Panc1 (cell line): Measurements from ENCODE around the gene HNRNPUL1. TPM values are rescaled to one million over a fixed set of nuclear protein-coding genes. Genes with fewer than 3 reads are reported as not detected.
A peak's percentile ranks its signal among the peaks of the same experiment; 100 is the strongest.

Source experiments
- ATAC-seq: fragments of 200-7000 bp; cut with Tn5 transposase; 2 replicates; pipeline ENCODE4 v1.9.1; 2020; ENCODE audit warnings: mild to moderate bottlenecking, moderate library complexity
- BruUV-seq: library from RNA; stranded (reverse); fragments of 400-500 nt; replicated peaks from 2 replicates; lab custom pipeline; 2021; lab: Mats Ljungman, UMichigan
- CTCF ChIA-PET: fragments of 300-600 bp; sonication (Branson Sonifier 250); formaldehyde crosslinking; loops from one replicate; lab custom pipeline; 2022; ENCODE audit warnings: antibody characterized with exemption; lab: Charles Lee
- POLR2A ChIA-PET: fragments of 300-600 bp; sonication (Branson Sonifier 250); formaldehyde crosslinking; loops from one replicate; lab custom pipeline; 2022; ENCODE audit warnings: antibody characterized with exemption; lab: Charles Lee
- DNase-seq: peaks from one replicate; pipeline ENCODE4 v3.0.0-alpha.2; 2010; ENCODE audit warnings: low read depth, low spot score
- H3K27ac ChIP-seq: 2 replicates; pipeline ENCODE4 v1.5.1; 2011; ENCODE audit warnings: mild to moderate bottlenecking, low read length, inconsistent platforms
- H3K27me3 ChIP-seq: fragments of 200-500 bp; sonication (Bioruptor generic); 2 replicates; pipeline ENCODE4 v1.6.0; 2014; ENCODE audit warnings: low read length, inconsistent platforms; ENCODE audit not compliant: control insufficient read depth, insufficient read depth
- H3K36me3 ChIP-seq: fragments of 200-500 bp; sonication (Bioruptor generic); 2 replicates; pipeline ENCODE4 v1.5.1; 2014; ENCODE audit warnings: inconsistent platforms, mild to moderate bottlenecking, low read length, moderate library complexity; ENCODE audit not compliant: control insufficient read depth, insufficient read depth
- H3K4me1 ChIP-seq: 2 replicates; pipeline ENCODE4 v1.5.1; 2011; ENCODE audit warnings: inconsistent platforms, mild to moderate bottlenecking, low read length, moderate library complexity; ENCODE audit not compliant: control insufficient read depth, insufficient read depth
- H3K4me3 ChIP-seq, 2 experiments: 2 replicates each; pipeline ENCODE4 v1.5.1; 2011 to 2012; ENCODE audit warnings: low read depth in 2 of 2, low read length in 2 of 2, mild to moderate bottlenecking in 2 of 2, inconsistent platforms in 1 of 2, moderate library complexity in 1 of 2
- H3K9me3 ChIP-seq: fragments of 200-500 bp; sonication (Bioruptor generic); 2 replicates; pipeline ENCODE4 v1.5.1; 2014; ENCODE audit warnings: low read depth, mild to moderate bottlenecking, inconsistent platforms, low read length, moderate library complexity; ENCODE audit not compliant: control insufficient read depth, insufficient read depth
- CTCF ChIP-seq: fragments of 450-650 bp; IDR thresholded peaks from 2 replicates; pipeline ENCODE4 v1.5.1; 2017; ENCODE audit warnings: mild to moderate bottlenecking
- POLR2AphosphoS5 ChIP-seq: IDR thresholded peaks from 2 replicates; pipeline ENCODE4 v1.6.1; 2012; ENCODE audit warnings: mild to moderate bottlenecking, low read depth, low read length, moderate library complexity
- REST ChIP-seq, 2 experiments: IDR thresholded peaks; 2 replicates each; pipeline ENCODE4 v1.6.1; 2011 to 2012; ENCODE audit warnings: low read depth in 2 of 2, control low read depth in 1 of 2, low read length in 1 of 2, mild to moderate bottlenecking in 1 of 2, moderate library complexity in 1 of 2; ENCODE audit not compliant: insufficient read depth in 1 of 2
- SIN3A ChIP-seq: IDR thresholded peaks from 2 replicates; pipeline ENCODE4 v1.6.1; 2012; ENCODE audit warnings: low read depth, mild to moderate bottlenecking, low read length, moderate library complexity, borderline replicate concordance; ENCODE audit not compliant: insufficient read depth
- TCF7L2 ChIP-seq: IDR thresholded peaks from 2 replicates; pipeline ENCODE4 v1.6.1; 2011; ENCODE audit warnings: mild to moderate bottlenecking, low read depth, low read length, inconsistent platforms
- in situ Hi-C: cut with HindIII; loops from 2 replicates; pipeline ENCODE4 v1.10.0; 2016; ENCODE audit warnings: low sequenced_read_pairs, low pct_unique_long_range_greater_than_20kb
- intact Hi-C: fragments of 100-400 bp; cut with micrococcal nuclease; formaldehyde crosslinking; loops from one replicate; pipeline ENCODE4 v1.10.0; 2022; ENCODE audit not compliant: unreplicated experiment
- total RNA-seq: library from RNA; stranded (reverse); gene quantifications from one replicate; pipeline ENCODE4 v1.2.1, GENCODE V29; 2021; ENCODE audit not compliant: unreplicated experiment

Gene HNRNPUL1
- total RNA-seq, 1 experiment from 2014 or later, result 183 TPM

- no TSS peak for BruUV-seq
- Histone ChIP-seq H3K4me3 (no peak overlapping the region), H3K9me3 (no peaks in the 10 kb centered on the region), H3K27ac (peak overlapping the region; percentile 2), H3K36me3 (peaks cover 2% of the 10 kb centered on the region), H3K4me1 (peaks cover 13% of the 10 kb centered on the region), H3K27me3 (no peaks in the 10 kb centered on the region)
- in situ Hi-C loops, result no loop called here
- no peak for DNase-seq
- ATAC-seq, result no peak
- TF ChIP-seq POLR2AphosphoS5 (no peak), TCF7L2 (no peak), REST (IDR thresholded peaks at IDR 0.05; ENCODE audit: insufficient read depth in 1 of 2, low read depth in 2 of 2, low read length in 1 of 2) (no peak), CTCF (no peak), SIN3A (no peak)
- intact Hi-C loops, result no loop called here
- ChIA-PET POLR2A (no interaction called here), CTCF (no interaction called here)
These were observed 33.9 kb upstream of the HNRNPUL1 start for GRCh38 chr19:41230067-41230857.

GRCh38 chr19:41232686-41233085 lies 31.5 kb upstream of the HNRNPUL1 start:
- ChIA-PET CTCF (no interaction called here), POLR2A (no interaction called here)
- ATAC-seq, result no peak

More at GRCh38 chr19:41232686-41233085, 31.5 kb upstream of the HNRNPUL1 start:
- no peak for DNase-seq
- no peaks in the 10 kb centered on the region for H3K9me3 ChIP-seq
- TF ChIP-seq POLR2AphosphoS5, result no peak
- no peak for TF ChIP-seq REST (IDR thresholded peaks at IDR 0.05; ENCODE audit: insufficient read depth in 1 of 2, low read depth in 2 of 2, low read length in 1 of 2)
- no peak for TF ChIP-seq SIN3A
- no peak for TF ChIP-seq CTCF
- no peak for TF ChIP-seq TCF7L2
- peaks cover 2% of the 10 kb centered on the region; the same call in 1 of the 2 replicates for H3K36me3 ChIP-seq
- H3K27ac ChIP-seq, result no peak overlapping the region
- H3K27me3 ChIP-seq, result no peaks in the 10 kb centered on the region
- no TSS peak for BruUV-seq
- in situ Hi-C loops (no loop called here), intact Hi-C loops (no loop called here)
- H3K4me1 ChIP-seq, result peaks cover 3% of the 10 kb centered on the region; the same call in 1 of the 2 replicates
- H3K4me3 ChIP-seq, result no peak overlapping the region
